GM21717 (cell line): ENCODE measurements around the gene C8A.

Experiments used
- ATAC-seq: cut with Tn5 transposase; IDR thresholded peaks from one replicate; pipeline ENCODE4 v1.9.1; 2021; ENCODE audit warnings: mild to moderate bottlenecking, moderate library complexity; ENCODE audit not compliant: unreplicated experiment

Gene C8A

DNA sequence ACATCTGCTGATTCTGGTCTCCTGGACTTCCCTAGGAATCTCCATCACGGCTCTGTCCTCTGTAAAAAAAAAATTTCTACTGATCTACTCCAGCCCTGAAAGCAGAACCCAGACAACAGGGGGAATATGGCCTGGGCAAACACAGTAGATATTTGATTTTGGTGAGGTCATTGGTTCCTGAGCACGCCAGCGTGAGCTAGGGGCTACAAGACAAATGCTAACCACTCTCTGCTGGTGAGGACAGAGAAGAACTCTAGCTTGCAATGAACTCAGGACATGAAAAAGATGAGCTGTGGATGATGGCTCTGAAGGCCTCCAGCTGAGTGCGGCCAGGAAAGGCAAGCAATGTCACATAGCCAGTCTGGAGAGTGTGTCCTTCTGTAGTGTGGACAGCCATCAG, 18.2 kb upstream of the C8A start:
- ATAC-seq = no peak

DNA sequence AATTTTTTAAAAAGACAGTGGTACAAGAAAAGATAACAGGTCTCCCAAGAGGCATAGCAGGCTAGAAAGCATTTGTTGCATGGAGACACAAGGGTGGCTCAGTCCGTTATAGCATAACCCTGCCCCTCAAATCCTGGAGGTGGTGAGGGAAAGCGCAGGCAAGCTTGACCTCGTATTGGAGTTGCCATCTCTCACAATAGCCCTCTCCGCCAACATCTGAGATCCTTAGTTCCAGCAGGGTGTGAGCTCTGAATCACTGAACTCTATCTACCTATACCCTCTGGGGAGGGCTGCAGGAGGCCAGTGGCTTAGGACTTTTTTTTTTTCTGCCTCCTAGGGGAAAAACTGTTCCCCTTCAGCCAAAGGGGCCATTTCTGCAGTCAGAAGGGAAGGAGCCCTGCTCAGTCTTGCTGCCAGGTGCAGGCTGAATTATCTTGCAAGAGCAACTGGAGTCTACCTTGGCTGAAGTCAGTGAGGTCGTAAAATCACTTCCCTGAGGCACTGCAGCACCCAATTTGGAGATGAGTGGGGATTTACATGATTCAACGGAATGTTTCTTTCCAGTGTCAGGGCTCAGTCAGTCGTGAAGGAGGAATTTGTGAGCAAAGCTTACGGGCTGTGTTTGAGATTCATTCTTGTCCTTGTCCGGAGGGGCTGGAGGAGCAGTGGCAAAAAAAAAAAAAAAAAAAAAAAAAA, 17.2 kb upstream of the C8A start:
- ATAC-seq = no peak

GRCh38 chr1:56838759-56839158, 15.8 kb upstream of the C8A start:
- no peak for ATAC-seq

DNA sequence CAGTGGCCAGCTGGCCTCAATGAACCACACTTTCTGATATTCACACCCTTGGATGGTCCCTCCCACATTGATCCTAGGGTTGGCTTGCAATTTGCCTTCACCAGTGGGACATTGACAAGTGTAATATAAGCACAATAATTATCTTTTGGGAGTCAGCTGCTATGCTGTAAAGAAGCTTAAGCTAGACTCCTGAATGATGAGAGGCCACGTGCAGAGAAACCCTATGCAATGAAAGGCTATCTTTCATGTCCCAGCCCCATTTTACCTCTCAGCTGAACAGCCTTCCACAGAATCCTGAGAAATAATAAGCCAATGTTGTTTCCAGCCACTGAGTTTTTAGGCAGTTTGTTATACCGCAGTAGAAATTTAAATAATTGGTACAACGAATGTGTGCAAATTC, 11.1 kb upstream of the C8A start:
- ATAC-seq = no peak

GRCh38 chr1:56844545-56845136, 10.0 kb upstream of the C8A start:
- ATAC-seq = no peak

DNA sequence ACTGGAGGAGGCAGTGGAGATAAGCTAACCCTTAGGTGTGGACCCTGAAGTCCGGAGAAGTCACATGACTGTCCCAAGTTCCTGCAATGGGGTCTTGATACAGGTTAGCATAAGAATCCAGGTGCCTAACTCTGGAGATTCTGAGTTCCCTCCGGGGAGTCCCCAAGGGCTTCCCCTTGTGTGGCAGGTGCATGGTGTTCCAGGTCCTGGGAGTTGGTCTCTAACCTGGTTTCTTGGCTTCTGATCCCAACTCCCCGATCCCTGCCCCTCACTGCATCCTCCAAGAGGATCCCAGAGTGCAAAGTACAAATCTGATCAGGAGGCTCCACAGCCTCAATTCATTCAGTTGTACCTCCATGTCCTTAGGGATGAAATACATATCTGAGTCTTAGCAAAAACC, 9.3 kb upstream of the C8A start:
- no peak for ATAC-seq

DNA sequence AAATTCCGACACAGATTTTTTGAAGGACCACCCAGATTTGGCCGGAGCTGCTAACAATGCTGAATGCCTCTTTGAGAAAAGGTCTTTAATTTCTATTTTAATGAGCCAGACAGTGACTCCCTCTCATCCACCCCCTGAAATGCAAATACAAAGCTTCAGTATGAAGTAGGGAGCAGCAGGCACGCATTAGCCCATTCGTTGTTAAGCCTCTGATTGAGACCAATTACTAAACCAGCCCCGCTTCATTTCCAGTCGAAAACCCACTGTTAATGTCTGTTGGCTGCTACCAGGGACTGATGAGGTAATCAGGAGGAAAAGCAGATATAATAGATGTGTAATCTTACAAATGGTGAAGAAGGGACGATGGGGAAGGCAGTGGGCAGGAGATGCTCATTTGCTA, 4.8 kb upstream of the C8A start:
- no peak for ATAC-seq

DNA sequence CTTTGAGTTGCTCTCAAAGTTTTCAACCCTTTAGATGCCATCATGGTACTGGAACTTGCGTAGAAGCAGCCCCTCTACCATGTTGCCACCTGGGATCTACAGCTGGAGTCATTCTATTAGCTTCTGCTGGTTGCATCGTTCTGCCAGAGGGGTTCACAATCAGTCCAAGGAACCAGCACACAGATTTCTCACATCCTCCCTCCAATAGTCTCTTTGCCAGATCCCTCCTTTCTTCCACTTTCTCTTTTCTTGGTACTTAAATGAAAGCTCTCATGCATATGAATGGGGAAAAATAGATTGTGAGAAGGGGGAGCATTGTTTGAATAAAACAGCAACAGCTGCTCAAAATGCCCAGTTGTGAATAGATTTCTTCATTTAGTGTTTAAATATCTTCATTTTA, 4.2 kb upstream of the C8A start:
- no peak for ATAC-seq

GRCh38 chr1:56850922-56851321, 3.7 kb upstream of the C8A start:
- ATAC-seq = no peak

GRCh38 chr1:56852476-56852875, 2.1 kb upstream of the C8A start:
- no peak for ATAC-seq

DNA sequence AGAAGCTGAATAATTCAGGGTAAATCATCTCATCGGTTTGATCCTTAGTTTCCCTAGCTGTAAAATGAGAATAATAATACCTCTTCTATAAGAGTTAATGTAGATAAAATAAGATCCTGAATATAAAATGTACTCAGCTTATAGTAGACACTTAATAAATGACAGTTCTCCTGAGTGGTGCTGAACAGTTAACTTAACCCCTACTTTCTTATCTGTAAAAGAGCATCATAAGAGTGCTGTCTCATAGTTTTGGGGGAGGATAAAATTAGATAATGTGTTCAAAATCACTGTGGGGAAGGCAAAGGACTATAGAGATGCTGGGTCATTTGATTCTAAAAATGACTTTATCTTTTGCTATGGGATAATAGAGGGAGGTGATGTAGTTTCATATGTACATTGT, 593 bp downstream of the C8A start:
- no peak for ATAC-seq

DNA sequence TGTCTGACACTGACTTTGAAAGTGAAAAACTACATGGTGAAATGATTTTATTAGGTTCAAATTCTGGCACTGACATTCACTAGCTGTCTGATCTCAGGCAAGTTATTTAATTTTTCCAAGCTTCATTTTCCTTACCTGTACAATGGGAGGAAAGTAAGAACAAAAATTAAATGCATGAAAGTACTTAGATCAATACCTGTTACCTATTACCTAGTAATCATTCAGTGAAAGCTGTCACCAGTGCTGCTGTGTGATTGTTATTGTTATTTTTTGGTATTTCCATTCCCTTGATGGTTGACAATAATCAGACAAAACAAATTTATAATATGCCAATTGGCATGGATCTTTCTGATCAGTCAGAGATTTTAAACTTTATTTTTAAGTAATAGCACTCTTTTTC, 1.6 kb downstream of the C8A start:
- no peak for ATAC-seq

DNA sequence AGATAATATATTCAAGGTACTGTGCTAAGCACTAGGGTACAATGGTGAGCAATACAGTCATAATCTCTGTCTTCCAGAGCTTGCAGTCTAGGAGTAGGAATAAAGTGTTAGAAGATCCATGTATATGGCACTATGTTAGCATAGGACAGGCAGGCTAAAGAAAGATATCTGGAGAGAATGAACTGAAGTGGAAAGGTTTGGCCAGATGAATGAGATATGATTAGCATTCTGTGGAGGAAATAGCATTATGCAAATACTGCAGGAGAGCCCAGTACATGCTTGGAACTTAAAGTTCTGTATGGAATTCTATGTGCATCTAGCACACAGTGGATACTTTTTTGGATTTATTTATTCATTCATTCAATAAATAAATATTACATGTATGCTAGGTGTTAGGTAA, 4.7 kb downstream of the C8A start:
- ATAC-seq = no peak

DNA sequence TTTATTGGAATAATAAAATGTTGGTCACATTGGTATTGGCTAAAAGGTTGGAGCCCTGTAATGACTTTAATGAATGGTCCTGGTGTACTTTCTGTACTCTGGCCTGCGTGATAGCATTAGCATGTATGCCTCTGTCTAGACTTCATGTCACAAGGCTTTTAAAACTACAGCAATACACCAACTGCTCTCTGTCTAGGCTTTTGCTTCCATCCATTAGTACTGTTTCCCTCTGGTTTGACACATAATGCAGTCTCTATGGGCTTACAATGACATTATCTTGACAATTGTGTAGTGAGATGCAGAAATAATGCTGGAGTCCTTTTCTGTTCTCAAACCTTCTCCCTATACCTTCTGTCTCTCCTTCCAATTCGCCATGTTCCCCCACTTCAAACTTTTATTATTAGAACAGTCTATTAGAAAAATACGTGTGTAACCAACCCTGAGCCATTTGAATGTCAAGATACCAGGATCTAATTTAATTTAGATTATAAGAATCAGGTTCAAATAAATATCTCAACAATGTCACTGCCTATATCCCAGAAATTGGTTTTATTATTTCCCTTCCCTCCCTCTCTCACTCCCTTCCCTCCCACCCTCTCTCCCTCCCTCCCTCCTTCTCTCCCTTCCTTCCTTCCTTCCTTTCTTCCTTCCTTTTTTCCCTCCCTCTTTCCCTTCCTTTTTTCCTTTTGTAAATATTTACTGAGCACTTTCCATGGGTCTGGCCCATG, 8.8 kb downstream of the C8A start:
- no peak for ATAC-seq

DNA sequence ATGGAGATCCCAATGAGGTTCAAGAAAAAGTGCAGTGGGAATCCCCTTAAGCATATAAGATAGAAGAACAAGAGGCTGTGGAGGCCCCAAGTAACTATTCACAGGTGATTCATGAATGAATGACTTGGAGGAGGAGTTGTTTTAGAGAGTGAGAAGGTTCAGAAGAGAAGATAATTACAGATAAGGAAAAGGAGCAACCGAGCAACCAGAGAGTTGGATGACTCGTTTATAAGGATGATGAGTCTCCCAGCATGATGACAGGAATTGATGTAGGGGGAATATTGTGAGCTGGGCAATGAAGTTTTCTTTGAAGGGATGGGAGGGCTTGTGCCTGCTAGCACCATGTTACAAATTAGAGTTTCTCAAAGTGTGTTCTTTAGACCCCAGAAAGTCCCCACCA, 9.8 kb downstream of the C8A start:
- no peak for ATAC-seq

DNA sequence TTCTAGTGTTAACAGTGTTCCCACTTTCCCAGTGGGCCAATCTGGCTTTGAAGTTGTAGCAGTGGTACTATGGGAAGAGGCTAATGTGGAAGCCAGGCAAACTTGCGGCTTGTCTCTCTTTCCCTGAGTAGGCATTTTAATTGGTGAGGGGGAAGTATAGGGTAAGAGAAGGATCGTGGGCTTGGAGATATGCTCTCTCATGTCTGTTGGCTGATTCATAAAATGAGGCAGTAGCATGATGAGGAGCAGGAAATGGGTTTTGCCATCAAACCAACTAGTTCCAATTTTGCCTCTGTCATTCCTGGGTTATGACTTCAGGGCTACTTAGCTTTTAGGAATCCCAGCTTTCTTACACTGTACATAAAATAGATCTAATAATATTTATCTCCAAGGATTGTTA, 12.1 kb downstream of the C8A start:
- no peak for ATAC-seq

DNA sequence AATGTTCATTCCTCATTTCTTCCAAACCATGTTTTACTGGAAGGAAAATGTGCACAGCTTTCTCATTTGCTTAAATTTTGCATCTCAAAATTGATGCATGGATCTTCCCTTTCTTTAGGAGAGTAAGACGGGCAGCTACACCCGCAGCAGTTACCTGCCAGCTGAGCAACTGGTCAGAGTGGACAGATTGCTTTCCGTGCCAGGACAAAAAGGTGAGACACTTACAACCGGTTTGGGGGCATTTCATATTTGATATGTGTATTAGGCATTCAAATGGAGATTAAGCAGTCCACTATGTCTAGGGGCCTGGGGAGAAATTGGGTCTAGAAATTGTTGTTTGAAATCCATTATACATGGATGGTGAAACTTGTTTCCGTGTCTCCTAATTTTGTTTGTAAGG, 12.9 kb downstream of the C8A start:
- ATAC-seq = no peak

DNA sequence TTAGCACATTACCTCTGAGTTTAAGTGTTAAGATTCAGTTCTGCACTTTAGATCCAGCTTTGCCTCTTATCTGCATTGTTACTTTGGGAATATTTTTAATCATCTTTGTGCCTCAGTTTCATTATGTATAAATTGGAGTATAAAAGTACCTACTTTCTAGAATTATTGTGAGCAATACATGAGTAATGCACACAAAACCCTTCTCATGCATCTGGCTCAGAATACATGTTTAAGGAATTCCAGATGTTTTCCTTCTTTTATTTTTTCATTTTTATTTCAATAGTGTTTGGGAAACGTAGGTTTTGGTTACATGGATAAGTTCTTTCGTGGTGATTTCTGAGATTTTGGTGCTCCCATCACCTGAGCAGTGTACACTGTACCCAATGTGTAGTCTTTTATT, 14.2 kb downstream of the C8A start:
- no peak for ATAC-seq

DNA sequence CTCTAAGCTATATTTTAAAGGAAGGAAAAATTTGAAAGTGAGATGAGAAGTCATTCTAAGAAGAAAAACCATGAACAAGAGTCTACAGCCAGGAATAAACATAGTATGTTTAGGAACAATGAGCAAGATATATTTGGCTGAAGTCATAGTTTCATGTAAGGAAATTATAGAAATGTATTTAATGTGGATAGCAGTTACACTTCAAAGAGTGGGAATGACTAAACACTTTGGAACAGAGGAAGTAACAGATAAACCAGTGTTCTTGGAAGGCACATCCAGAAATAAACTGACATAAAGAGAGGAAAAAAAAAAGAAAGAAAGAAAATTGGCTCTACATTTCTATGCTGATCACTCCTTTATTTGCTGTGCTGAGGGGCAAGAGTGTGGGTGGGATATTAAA, 18.0 kb downstream of the C8A start:
- no peak for ATAC-seq

DNA sequence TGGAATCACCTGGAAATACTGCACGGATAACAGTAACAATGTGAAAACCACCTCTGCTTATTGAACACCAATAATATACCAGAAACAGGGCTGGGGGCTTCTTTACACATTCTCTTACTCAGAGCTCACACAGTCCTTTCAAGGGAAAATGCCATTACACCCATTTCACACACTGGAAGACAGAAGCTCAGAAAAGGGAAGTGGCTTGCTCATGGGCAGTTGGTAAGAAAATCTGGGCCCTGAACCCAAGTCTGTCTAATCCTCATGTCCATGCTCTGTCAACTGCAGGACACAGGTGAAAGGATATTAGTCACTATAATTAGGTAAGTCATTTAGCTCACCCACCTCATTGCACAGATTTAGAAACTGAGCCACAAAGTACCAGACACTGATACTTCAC, 18.6 kb downstream of the C8A start:
- ATAC-seq = no peak

DNA sequence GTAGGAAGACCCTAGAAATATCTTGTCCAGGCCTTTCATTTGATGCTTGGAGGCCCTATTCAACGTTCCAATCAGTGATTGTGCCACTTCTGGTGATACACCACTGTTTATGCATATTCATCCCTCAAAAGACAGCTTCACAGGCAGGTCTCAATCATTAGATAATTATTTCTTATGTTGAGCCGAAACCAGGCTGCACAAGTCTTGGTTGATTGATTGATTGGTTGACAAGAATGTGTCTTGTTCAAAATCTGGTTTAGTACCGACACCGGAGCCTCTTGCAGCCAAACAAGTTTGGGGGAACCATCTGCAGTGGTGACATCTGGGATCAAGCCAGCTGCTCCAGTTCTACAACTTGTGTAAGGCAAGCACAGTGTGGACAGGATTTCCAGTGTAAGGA, 20.1 kb downstream of the C8A start:
- ATAC-seq = no peak

GRCh38 chr1:56877973-56878372, 23.4 kb downstream of the C8A start:
- ATAC-seq = no peak

DNA sequence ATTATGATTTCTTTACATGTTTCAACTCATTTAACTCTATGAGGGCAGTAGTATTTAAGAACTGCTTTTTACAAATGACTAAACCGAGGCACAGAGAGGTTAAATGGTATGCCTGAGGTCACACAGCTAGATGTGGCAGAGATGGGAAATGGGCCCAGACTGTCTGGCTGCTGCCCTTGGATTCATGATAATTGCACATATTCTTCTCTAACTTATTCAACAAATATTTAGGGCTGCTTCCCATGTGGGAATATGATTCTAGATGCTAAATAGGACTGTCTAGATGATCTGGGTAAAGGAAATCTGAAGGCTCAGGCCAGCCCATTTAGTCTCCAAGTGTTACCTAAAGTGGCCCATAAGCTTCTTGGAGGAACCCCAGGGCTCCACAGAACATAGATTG, 26.2 kb downstream of the C8A start:
- ATAC-seq = no peak
